ENCODE results near the gene TYMP. TPM values are rescaled to one million over a fixed set of nuclear protein-coding genes. Genes with fewer than 3 reads are reported as not detected.

TYMP gene
- total and polyA plus RNA-seq, 2 donors, result 9.5 to 84.1 TPM

DNA sequence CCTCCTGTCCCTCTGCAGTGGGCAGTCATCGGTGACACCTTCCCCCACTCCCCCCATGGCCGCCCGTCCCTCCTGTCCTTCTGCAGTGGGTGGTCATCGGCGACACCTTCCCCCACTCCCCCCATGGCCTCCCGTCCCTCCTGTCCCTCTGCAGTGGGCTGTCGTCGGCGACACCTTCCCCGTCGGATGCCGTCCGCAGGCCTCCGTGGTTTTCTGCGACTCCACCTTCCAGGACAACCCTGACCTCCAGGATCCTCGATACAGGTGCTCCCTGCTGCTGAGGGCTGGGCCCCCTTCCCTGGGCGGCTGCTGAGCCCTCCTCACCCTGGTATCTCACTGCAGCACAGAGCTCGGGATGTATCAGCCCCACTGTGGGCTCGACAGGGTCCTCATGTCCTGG lies 40.9 kb downstream of the TYMP start:
- WGBS, result 62% methylated on average over 19 of the region's 19 CpGs
- Histone ChIP-seq H3K36me3 (ENCODE audit: insufficient read depth) (no peaks in the 10 kb centered on the region), H3K4me1 (ENCODE audit: insufficient read depth) (no peaks in the 10 kb centered on the region), H3K27ac (ENCODE audit: low read depth) (no peak overlapping the region), H3K4me3 (ENCODE audit: low read depth, low read length) (no peak overlapping the region)
- no peak for DNase-seq (ENCODE audit: extremely low spot score)

DNA sequence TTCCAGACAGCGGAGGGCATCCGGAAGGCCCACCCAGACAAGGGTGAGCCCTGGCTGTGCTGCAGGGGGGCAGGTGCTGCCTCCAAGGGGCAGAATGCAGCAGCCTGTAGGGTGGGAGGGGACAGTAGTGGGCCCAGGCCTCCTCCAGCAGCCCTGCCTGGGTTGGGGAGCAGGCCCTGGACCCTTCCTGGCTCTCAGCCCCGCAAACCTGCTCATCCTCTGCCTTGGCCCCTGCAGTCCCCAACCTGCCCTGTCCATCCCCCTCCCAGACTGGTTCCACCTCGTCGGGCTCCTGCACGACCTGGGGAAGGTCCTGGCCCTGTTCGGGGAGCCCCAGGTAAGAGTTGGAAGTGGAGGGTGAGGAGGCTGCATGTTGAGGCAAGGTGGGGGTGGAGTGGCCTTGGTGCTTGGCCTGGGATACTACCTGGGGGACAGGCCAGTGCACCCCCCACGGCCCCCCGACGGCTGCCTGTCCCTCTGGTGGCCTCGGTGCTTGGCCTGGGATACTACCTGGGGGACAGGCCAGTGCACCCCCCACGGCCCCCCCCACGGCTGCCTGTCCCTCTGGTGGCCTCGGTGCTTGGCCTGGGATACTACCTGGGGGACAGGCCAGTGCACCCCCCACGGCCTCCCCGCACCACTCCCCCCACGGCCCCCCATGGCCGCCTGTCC lies 41.7 kb downstream of the TYMP start:
- no peak for DNase-seq (ENCODE audit: extremely low spot score)
- H3K36me3 ChIP-seq (ENCODE audit: insufficient read depth), result no peaks in the 10 kb centered on the region
- H3K27ac ChIP-seq (ENCODE audit: low read depth), result no peak overlapping the region
- no peak overlapping the region for H3K4me3 ChIP-seq (ENCODE audit: low read depth, low read length)
- WGBS, result 76% methylated on average over 18 of the region's 18 CpGs
- no peaks in the 10 kb centered on the region for H3K4me1 ChIP-seq (ENCODE audit: insufficient read depth)

DNA sequence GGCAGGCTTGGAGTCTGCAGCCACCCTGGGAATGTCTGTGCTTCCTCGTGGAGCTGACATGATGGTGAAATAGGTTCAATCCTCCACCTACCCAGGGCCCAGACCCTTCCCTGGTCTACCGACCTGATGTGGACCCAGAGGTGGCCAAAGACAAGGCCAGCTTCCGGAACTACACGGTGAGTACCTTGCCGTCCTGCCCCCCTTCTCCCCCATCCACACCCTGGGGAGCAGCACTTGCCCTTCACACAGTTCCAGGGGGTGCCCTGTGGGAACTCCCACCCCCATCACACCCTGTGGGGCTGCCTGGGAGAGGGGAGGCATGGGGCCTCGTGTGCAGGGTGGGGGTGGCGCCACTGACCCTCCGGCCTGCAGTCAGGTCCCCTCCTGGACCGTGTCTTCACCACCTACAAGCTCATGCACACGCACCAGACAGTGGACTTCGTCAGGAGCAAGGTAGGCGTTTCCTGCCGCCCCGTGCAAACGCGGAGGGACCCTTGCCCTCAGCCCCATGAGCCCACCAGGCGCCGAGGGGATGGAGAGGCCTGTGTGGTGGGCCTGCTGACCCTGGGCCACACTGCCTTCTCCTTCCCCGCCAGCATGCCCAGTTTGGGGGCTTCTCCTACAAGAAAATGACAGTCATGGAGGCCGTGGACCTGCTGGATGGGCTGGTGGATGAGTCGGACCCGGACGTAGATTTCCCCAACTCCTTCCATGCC lies 42.4 kb downstream of the TYMP start:
- no peak for DNase-seq (ENCODE audit: extremely low spot score)
- Histone ChIP-seq H3K27ac (ENCODE audit: low read depth) (no peak overlapping the region), H3K36me3 (ENCODE audit: insufficient read depth) (no peaks in the 10 kb centered on the region), H3K4me1 (ENCODE audit: insufficient read depth) (no peaks in the 10 kb centered on the region), H3K4me3 (ENCODE audit: low read depth, low read length) (no peak overlapping the region)
- 81% methylated on average over 23 of the region's 23 CpGs for WGBS

DNA sequence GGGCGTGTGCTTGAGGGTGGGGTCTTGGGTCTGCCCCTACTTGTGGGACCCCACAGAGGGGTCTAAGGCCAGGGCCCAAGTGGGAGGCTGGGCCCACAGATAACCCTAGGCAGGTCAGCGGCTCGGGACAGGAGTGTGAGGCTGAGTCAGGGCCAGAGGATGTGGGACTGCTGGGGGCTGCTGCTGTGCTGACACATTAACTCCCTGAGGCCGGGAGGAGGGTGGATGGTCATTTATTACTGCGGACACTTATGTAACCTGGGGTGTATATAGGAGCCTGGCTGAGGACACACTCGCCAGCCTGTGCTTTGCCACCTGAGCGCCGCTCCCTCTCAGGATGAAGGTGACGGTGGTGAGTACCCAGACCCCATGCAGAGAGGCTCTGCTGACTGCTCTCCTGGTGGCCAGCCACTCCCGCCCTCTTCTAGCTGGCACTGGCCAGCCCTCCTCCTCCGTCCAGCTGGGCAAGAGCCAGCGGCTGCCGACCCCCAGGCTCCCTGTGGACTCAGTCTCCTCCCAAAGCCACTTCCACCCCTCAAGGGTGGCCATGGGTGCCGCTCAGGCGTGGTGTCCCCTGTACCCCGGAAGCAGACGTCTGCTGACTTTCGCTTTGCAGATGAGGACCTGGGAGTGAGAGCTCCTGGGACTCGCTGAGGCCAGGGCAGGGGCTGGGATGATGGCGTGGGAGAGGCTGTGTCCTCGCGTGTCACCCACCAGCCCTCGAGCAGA lies 43.1 kb downstream of the TYMP start, which contains the start of gene MIOX:
Gene MIOX (plus strand): TSS at position 299 of the 729 bp plus-strand sequence. CDS start 39 bp downstream, at position 338.
- Histone ChIP-seq H3K27ac (ENCODE audit: low read depth) (no peak within 1 kb of the TSS), H3K36me3 (ENCODE audit: insufficient read depth) (no peaks in the 10 kb centered on the region), H3K4me3 (ENCODE audit: low read depth, low read length) (no peak within 1 kb of the TSS), H3K4me1 (ENCODE audit: insufficient read depth) (no peaks in the 10 kb centered on the region)
- WGBS, result 66% methylated on average over 23 of the region's 23 CpGs
- no peak for DNase-seq (ENCODE audit: extremely low spot score)

GRCh38 chr22:50485221-50486131 lies 44.3 kb downstream of the TYMP start:
- Histone ChIP-seq H3K4me1 (ENCODE audit: insufficient read depth) (no peaks in the 10 kb centered on the region), H3K4me3 (ENCODE audit: low read depth, low read length) (no peak overlapping the region), H3K27ac (ENCODE audit: low read depth) (no peak overlapping the region), H3K36me3 (ENCODE audit: insufficient read depth) (no peaks in the 10 kb centered on the region)
- no peak for DNase-seq (ENCODE audit: extremely low spot score)
- 66% methylated on average over 29 of the region's 29 CpGs for whole genome bisulfite sequencing

DNA sequence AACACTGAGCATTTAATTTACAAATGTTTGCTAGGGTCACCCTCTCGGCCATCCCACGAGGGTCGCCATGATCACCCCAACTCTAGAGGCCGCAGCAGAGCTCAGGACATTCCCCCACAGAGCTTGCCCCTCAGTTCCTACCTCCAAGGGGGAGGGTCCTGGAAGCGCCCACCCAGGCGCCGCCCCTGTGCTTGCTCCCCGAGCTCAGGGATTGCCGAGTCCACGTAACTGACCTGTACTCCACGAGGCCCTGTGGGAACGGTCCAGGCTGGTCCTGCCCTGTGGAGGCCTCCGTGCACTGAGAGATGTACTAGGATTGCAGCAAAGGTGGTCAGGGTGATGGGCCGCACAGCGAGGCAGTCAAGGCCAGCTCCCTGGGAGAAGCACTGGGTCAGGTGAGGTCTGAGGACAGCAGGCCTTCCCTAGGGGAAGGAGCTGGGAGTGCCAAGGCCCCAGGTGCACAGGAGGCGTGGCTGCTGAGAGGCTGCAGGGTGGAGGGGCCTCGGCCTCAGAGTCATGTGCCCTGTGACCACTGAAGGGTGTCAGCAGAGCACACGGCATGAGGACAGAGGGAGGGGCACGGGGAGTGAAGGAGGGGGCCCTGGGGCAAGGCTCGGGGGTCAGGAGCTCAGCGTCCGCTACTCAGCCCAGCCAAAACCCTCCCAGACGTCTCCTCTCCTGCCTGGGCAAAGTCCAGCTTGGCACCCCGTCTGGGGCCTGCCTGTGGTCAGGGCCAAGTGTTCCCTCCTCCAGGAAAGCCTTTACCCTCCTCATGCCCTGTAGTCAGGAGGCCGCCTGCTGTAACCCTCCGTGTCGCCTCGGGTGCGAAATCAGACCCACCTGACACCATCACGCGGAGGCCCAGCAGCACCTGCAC lies 45.6 kb downstream of the TYMP start:
- H3K4me1 ChIP-seq (ENCODE audit: insufficient read depth), result no peaks in the 10 kb centered on the region
- WGBS, result 84% methylated on average over 31 of the region's 31 CpGs
- H3K36me3 ChIP-seq (ENCODE audit: insufficient read depth), result no peaks in the 10 kb centered on the region
- DNase-seq (ENCODE audit: extremely low spot score), result no peak
- no peak overlapping the region for H3K27ac ChIP-seq (ENCODE audit: low read depth)
- no peak overlapping the region for H3K4me3 ChIP-seq (ENCODE audit: low read depth, low read length)

- DNase-seq (ENCODE audit: extremely low spot score), result no peak
- WGBS, result 92% methylated on average over 8 of the region's 8 CpGs
- Histone ChIP-seq H3K4me1 (ENCODE audit: insufficient read depth) (no peaks in the 10 kb centered on the region), H3K27ac (ENCODE audit: low read depth) (no peak overlapping the region), H3K4me3 (ENCODE audit: low read depth, low read length) (no peak overlapping the region), H3K36me3 (ENCODE audit: insufficient read depth) (no peaks in the 10 kb centered on the region)
These were observed 46.3 kb downstream of the TYMP start for GRCh38 chr22:50483556-50483955.

DNA sequence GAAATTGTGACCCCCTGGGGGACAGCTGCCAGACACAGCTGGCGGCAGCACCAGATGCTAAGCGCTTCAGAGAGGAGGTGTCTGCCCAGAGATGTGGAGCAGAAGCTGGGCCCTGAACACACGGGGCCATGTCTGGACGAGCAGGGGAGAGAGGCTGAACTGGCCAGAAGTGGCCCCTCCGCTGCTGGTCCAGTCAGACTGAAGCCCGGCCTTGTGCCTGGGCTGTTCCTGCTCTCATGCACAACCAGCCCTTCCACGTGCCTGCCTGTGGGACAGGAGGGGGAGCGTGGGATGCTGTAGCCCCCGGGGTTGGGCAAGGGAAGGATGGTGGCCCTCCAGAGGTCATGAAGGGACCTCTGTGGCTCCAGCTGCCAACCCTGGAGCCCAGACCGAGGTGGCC lies 46.7 kb downstream of the TYMP start:
- WGBS, result 82% methylated on average over 10 of the region's 10 CpGs
- H3K4me1 ChIP-seq (ENCODE audit: insufficient read depth), result no peaks in the 10 kb centered on the region
- no peak overlapping the region for H3K27ac ChIP-seq (ENCODE audit: low read depth)
- no peak overlapping the region for H3K4me3 ChIP-seq (ENCODE audit: low read depth, low read length)
- H3K36me3 ChIP-seq (ENCODE audit: insufficient read depth), result no peaks in the 10 kb centered on the region
- DNase-seq (ENCODE audit: extremely low spot score), result no peak

DNA sequence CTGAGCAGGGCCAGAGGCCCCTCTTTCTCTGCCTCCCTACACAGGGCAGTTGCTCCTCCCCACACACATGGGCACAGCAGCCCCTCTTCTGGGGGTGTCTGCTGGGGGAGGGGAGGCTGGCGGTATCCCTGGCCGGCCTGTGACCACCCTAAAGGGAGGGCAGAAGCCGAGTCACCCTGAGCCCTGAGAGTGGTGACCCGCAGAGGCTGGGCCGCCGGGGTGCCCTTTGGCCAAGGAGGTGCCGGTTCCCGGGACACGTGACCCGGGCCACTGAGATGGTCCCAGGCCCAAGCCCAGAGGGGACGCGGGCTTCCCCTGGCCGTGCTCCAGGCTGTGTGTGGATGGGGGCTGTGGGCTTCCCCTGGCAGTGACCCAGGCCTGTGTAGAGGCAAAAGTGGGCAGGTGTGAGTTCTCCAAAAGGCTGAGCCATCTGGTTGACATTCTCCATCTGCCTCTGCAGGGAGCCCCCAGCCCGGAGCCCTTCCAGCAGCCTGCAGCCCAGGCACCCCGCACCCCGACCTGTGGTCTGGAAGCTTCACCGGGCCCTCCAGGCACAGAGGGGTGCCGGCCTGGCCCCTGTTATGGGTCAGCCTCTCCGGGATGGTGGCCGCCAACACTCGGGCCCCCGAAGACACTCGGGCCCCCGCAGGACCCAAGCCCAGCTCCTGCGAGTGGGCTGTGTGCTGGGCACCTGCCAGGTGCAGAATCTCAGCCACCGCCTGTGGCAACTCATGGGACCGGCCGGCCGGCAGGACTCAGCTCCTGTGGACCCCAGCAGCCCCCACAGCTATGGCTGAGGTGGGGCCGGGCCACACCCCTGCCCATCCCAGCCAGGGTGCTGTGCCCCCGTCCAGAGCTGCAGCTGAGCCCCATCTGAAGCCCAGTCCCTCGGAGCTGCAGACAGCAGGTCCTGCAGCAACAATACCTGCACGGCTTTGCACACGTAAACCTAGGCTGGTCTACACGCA lies 47.4 kb downstream of the TYMP start:
- Histone ChIP-seq H3K4me3 (ENCODE audit: low read depth, low read length) (no peak overlapping the region), H3K36me3 (ENCODE audit: insufficient read depth) (no peaks in the 10 kb centered on the region), H3K27ac (ENCODE audit: low read depth) (no peak overlapping the region), H3K4me1 (ENCODE audit: insufficient read depth) (no peaks in the 10 kb centered on the region)
- DNase-seq (ENCODE audit: extremely low spot score), result no peak
- 53% methylated on average over 35 of the region's 35 CpGs for WGBS

DNA sequence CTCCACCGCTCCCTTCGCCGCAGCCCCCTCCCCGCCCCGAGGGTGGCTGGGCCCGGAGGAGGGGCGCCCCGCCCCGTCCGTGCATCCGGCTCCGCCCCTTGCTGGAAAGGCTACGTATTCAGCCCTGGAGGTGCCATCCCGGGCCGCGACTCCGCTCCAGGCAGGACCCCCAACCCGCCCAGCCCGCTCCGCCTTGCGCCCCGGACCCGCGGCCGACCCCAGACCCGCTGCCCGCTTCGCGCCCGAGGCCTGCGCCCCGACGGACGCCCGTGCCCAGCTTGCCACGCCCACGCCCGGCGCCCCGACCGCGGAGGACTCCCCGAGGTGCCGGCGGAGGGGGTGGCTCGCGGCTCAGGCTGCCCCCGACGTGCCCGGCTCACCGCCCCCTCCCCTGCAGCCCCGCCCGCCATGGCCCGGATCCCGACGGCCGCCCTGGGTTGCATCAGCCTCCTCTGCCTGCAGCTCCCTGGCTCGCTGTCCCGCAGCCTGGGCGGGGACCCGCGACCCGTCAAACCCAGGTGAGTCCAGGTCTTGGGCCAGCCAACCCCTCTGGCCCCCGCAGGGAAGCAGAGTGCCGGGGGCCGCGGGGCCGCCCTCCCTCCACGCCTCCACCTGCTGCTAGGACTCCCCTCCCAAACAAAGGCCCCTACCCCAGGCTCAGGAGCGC lies 48.2 kb downstream of the TYMP start, which contains the start of gene ADM2:
Gene ADM2 (plus strand): TSS at position 104 of the 667 bp plus-strand sequence. CDS start 305 bp downstream, at position 409.
- H3K36me3 ChIP-seq (ENCODE audit: insufficient read depth), result no peaks in the 10 kb centered on the region
- WGBS, result 2% methylated on average over 70 of the region's 70 CpGs
- DNase-seq (ENCODE audit: extremely low spot score), result no peak
- H3K4me1 ChIP-seq (ENCODE audit: insufficient read depth), result no peaks in the 10 kb centered on the region
- H3K4me3 ChIP-seq (ENCODE audit: low read depth, low read length), result peak within 1 kb of the TSS; percentile 44
- H3K27ac ChIP-seq (ENCODE audit: low read depth), result no peak within 1 kb of the TSS

DNA sequence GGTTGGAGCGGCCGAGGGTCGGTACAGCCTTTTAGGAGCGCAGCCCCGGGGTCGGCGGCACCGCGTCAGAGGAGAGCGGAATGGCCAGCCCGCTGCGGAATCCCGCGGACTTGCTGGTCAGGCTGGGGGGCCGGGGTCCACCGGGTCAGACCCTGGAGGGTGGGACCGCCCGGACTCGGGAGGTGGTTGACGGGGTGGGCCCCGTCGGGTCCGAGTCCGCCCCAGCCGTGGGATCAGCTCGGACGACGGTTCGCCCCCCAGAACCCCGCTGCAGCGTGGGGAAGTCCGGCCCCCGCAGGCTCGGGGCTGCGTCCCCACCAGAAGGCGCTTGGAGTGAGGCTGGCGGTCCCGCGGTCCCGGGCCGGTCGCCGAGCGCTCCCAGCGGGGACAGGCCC lies 48.8 kb downstream of the TYMP start:
- 3% methylated on average over 45 of the region's 45 CpGs for WGBS

More for the DNA sequence above, 48.8 kb downstream of the TYMP start:
- Histone ChIP-seq H3K4me3 (ENCODE audit: low read depth, low read length) (peak overlapping the region; percentile 44), H3K4me1 (ENCODE audit: insufficient read depth) (no peaks in the 10 kb centered on the region), H3K27ac (ENCODE audit: low read depth) (no peak overlapping the region), H3K36me3 (ENCODE audit: insufficient read depth) (no peaks in the 10 kb centered on the region)
- DNase-seq (ENCODE audit: extremely low spot score), result no peak

All from urinary bladder (tissue), 4 donors.